ENCODE measurements around the gene TACR1.
"Not testable (repeated sequence)": the region's sequence is repeated elsewhere in the genome, so short reads cannot be mapped to it uniquely, and the experiment has no call there.

Gene TACR1

GRCh38 chr2:75226099-75226498, 26.8 kb upstream of the TACR1 start:
- DNase-seq (ENCODE audit: insufficient read length, low spot score), result no peak
- TF ChIP-seq PAX5 (IDR thresholded peaks at IDR 0.05; ENCODE audit: insufficient read depth, low read length, severe bottlenecking), result no peak
- TF ChIP-seq POLR2AphosphoS5 (IDR thresholded peaks at IDR 0.05; ENCODE audit: low read depth, low read length), result no peak
- TF ChIP-seq POU2F2 (IDR thresholded peaks at IDR 0.05; ENCODE audit: low read depth, low read length), result no peak
- no peak for TF ChIP-seq TAF1 (IDR thresholded peaks at IDR 0.05; ENCODE audit: low read depth, low read length)
- TF ChIP-seq SPI1 (IDR thresholded peaks at IDR 0.05; ENCODE audit: low read depth, low read length), result no peak
- no peak for FAIRE-seq

GRCh38 chr2:75224636-75225094, 25.3 kb upstream of the TACR1 start:
- TF ChIP-seq PAX5 (IDR thresholded peaks at IDR 0.05; ENCODE audit: insufficient read depth, low read length, severe bottlenecking), result no peak
- no peak for TF ChIP-seq POLR2AphosphoS5 (IDR thresholded peaks at IDR 0.05; ENCODE audit: low read depth, low read length)
- TF ChIP-seq POLR2A (IDR thresholded peaks at IDR 0.05; ENCODE audit: low read depth, low read length), result no peak
- no peak for TF ChIP-seq SPI1 (IDR thresholded peaks at IDR 0.05; ENCODE audit: low read depth, low read length)
- TF ChIP-seq POU2F2 (IDR thresholded peaks at IDR 0.05; ENCODE audit: low read depth, low read length), result no peak
- TF ChIP-seq TAF1 (IDR thresholded peaks at IDR 0.05; ENCODE audit: low read depth, low read length), result no peak
- DNase-seq (ENCODE audit: insufficient read length, low spot score) (no peak), FAIRE-seq (no peak)

- TF ChIP-seq TAF1 (IDR thresholded peaks at IDR 0.05; ENCODE audit: low read depth, low read length) (no peak), SPI1 (IDR thresholded peaks at IDR 0.05; ENCODE audit: low read depth, low read length) (no peak), POU2F2 (IDR thresholded peaks at IDR 0.05; ENCODE audit: low read depth, low read length) (no peak), POLR2A (IDR thresholded peaks at IDR 0.05; ENCODE audit: low read depth, low read length) (no peak), POLR2AphosphoS5 (IDR thresholded peaks at IDR 0.05; ENCODE audit: low read depth, low read length) (no peak), PAX5 (IDR thresholded peaks at IDR 0.05; ENCODE audit: insufficient read depth, low read length, severe bottlenecking) (no peak)
- no peak for FAIRE-seq
- no peak for DNase-seq (ENCODE audit: insufficient read length, low spot score)
These were observed 23.2 kb upstream of the TACR1 start for GRCh38 chr2:75222527-75222926.

GRCh38 chr2:75221862-75222261, 22.5 kb upstream of the TACR1 start:
- FAIRE-seq (no peak), DNase-seq (ENCODE audit: insufficient read length, low spot score) (no peak)
- TF ChIP-seq SPI1 (IDR thresholded peaks at IDR 0.05; ENCODE audit: low read depth, low read length), result no peak
- TF ChIP-seq PAX5 (IDR thresholded peaks at IDR 0.05; ENCODE audit: insufficient read depth, low read length, severe bottlenecking), result no peak
- TF ChIP-seq TAF1 (IDR thresholded peaks at IDR 0.05; ENCODE audit: low read depth, low read length), result no peak
- no peak for TF ChIP-seq POLR2AphosphoS5 (IDR thresholded peaks at IDR 0.05; ENCODE audit: low read depth, low read length)
- no peak for TF ChIP-seq POU2F2 (IDR thresholded peaks at IDR 0.05; ENCODE audit: low read depth, low read length)
- no peak for TF ChIP-seq POLR2A (IDR thresholded peaks at IDR 0.05; ENCODE audit: low read depth, low read length)

- not testable (repeated sequence) for FAIRE-seq; DNase-seq (ENCODE audit: insufficient read length, low spot score)
These were observed 19.9 kb upstream of the TACR1 start for GRCh38 chr2:75219213-75219612.

GRCh38 chr2:75211266-75211770, 12.0 kb upstream of the TACR1 start:
- TF ChIP-seq POLR2AphosphoS5 (IDR thresholded peaks at IDR 0.05; ENCODE audit: low read depth, low read length), result no peak
- no peak for TF ChIP-seq PAX5 (IDR thresholded peaks at IDR 0.05; ENCODE audit: insufficient read depth, low read length, severe bottlenecking)
- TF ChIP-seq TAF1 (IDR thresholded peaks at IDR 0.05; ENCODE audit: low read depth, low read length), result no peak
- no peak for TF ChIP-seq POU2F2 (IDR thresholded peaks at IDR 0.05; ENCODE audit: low read depth, low read length)
- TF ChIP-seq POLR2A (IDR thresholded peaks at IDR 0.05; ENCODE audit: low read depth, low read length), result no peak
- TF ChIP-seq SPI1 (IDR thresholded peaks at IDR 0.05; ENCODE audit: low read depth, low read length), result no peak
- FAIRE-seq (no peak), DNase-seq (ENCODE audit: insufficient read length, low spot score) (no peak)

GRCh38 chr2:75210409-75210808, 11.1 kb upstream of the TACR1 start:
- TF ChIP-seq SPI1 (IDR thresholded peaks at IDR 0.05; ENCODE audit: low read depth, low read length) (no peak), PAX5 (IDR thresholded peaks at IDR 0.05; ENCODE audit: insufficient read depth, low read length, severe bottlenecking) (no peak), POU2F2 (IDR thresholded peaks at IDR 0.05; ENCODE audit: low read depth, low read length) (no peak), POLR2A (IDR thresholded peaks at IDR 0.05; ENCODE audit: low read depth, low read length) (no peak), TAF1 (IDR thresholded peaks at IDR 0.05; ENCODE audit: low read depth, low read length) (no peak), POLR2AphosphoS5 (IDR thresholded peaks at IDR 0.05; ENCODE audit: low read depth, low read length) (no peak)
- FAIRE-seq (no peak), DNase-seq (ENCODE audit: insufficient read length, low spot score) (no peak)

GRCh38 chr2:75208738-75209137, 9.4 kb upstream of the TACR1 start:
- no peak for FAIRE-seq
- TF ChIP-seq POU2F2 (IDR thresholded peaks at IDR 0.05; ENCODE audit: low read depth, low read length), result no peak
- TF ChIP-seq SPI1 (IDR thresholded peaks at IDR 0.05; ENCODE audit: low read depth, low read length), result no peak
- no peak for TF ChIP-seq TAF1 (IDR thresholded peaks at IDR 0.05; ENCODE audit: low read depth, low read length)
- no peak for TF ChIP-seq POLR2A (IDR thresholded peaks at IDR 0.05; ENCODE audit: low read depth, low read length)
- no peak for TF ChIP-seq PAX5 (IDR thresholded peaks at IDR 0.05; ENCODE audit: insufficient read depth, low read length, severe bottlenecking)
- no peak for TF ChIP-seq POLR2AphosphoS5 (IDR thresholded peaks at IDR 0.05; ENCODE audit: low read depth, low read length)
- DNase-seq (ENCODE audit: insufficient read length, low spot score), result no peak

- DNase-seq (ENCODE audit: insufficient read length, low spot score) (no peak), FAIRE-seq (peak; percentile 38)
- TF ChIP-seq PAX5 (IDR thresholded peaks at IDR 0.05; ENCODE audit: insufficient read depth, low read length, severe bottlenecking) (no peak), TAF1 (IDR thresholded peaks at IDR 0.05; ENCODE audit: low read depth, low read length) (no peak), POLR2AphosphoS5 (IDR thresholded peaks at IDR 0.05; ENCODE audit: low read depth, low read length) (no peak), POU2F2 (IDR thresholded peaks at IDR 0.05; ENCODE audit: low read depth, low read length) (no peak), SPI1 (IDR thresholded peaks at IDR 0.05; ENCODE audit: low read depth, low read length) (peak; percentile 94), POLR2A (IDR thresholded peaks at IDR 0.05; ENCODE audit: low read depth, low read length) (no peak)
These were observed 5.5 kb upstream of the TACR1 start for GRCh38 chr2:75204833-75205232.

GRCh38 chr2:75202359-75202758, 3.0 kb upstream of the TACR1 start:
- no peak for FAIRE-seq
- no peak for TF ChIP-seq POLR2A (IDR thresholded peaks at IDR 0.05; ENCODE audit: low read depth, low read length)
- TF ChIP-seq POLR2AphosphoS5 (IDR thresholded peaks at IDR 0.05; ENCODE audit: low read depth, low read length), result no peak
- TF ChIP-seq POU2F2 (IDR thresholded peaks at IDR 0.05; ENCODE audit: low read depth, low read length), result no peak
- TF ChIP-seq TAF1 (IDR thresholded peaks at IDR 0.05; ENCODE audit: low read depth, low read length), result no peak
- no peak for TF ChIP-seq SPI1 (IDR thresholded peaks at IDR 0.05; ENCODE audit: low read depth, low read length)
- no peak for TF ChIP-seq PAX5 (IDR thresholded peaks at IDR 0.05; ENCODE audit: insufficient read depth, low read length, severe bottlenecking)
- DNase-seq (ENCODE audit: insufficient read length, low spot score), result no peak
